ENCODE data around the gene CSH2. TPM values are rescaled to one million over a fixed set of nuclear protein-coding genes. Genes with fewer than 3 reads are reported as not detected.
"Not testable (repeated sequence)": the region's sequence is repeated elsewhere in the genome, so short reads cannot be mapped to it uniquely, and the experiment has no call there.

Gene CSH2
- total RNA-seq, 1 experiment from 2014 or later: not detected

DNA sequence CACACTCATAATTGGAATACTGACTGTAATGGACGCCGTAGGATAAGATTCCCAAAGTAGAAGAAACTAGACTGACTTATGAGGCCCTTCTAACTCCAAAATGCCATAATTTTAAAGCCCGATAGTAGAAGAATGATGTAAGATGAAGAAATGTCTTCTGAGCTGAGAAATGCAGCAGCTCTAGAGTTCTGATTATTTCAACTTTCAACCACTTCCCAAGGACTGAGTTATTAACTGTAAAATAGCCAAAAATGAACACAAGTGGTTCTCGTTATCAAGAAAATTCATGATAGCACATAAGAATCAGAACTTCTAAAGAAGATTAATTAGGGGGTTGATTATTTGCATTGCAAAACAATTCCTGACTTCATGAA lies 3.2 kb downstream of the CSH2 start:
- DNase-seq (ENCODE audit: low read depth); in situ Hi-C loops (cut with HindIII; ENCODE audit: low pct_unique_long_range_greater_than_20kb, low sequenced_read_pairs): not testable (repeated sequence)

DNA sequence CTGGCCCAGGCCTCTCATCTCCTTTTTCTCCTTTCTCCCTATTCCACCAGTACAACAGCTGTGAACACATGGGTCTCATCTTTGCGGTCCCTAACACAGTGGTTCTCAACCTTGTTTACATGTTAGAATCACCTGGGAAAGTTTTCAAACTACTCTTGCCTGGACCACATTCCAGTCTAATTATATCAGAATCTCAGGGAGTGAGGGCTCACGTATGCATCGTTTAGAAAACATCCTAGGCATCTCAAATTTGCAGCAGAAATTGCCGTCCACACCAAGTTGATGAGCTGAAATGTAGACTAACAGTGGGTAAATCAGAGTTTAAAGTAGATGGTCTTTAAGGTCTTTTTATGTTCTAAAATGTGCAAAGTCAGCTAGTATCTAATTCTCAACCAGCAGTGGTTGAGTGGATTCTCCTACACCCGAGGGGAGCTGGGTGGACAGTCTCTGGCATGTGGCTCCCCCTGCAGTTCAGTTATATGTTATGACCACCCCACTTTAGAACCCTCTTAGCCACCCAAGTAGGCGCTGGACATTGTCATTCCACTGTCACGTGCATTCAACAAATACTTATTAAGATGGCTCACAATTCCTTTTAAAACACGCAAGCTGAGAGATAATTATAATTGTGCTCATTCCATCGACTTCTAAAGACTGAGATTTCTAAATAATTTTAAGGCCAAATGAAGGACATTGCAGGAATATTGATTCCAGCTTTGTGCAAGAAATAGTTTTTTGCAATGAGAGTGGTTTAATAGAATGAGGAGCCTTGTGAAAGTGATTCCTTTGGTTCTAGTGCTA lies 3.8 kb downstream of the CSH2 start:
- DNase-seq (ENCODE audit: low read depth); in situ Hi-C loops (cut with HindIII; ENCODE audit: low pct_unique_long_range_greater_than_20kb, low sequenced_read_pairs): not testable (repeated sequence)

DNA sequence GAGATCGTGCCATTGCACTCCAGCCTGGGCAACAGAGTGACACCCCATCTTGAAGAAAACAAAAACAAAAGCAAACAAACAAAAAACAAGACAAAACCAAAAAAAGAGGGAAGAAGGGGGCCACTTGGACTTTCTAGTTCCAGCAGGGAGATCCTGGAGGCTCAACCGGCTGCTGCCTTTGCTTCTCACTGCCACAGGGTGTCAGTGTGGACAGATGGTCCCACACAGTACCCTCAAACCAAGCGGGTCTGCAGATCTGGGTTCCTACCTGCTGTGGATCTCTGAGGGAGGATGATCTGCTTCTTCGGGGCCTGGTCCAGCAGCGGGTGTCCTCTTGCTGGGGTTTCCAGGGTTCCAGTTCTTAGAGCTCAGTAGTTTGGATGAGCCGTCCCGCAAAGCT lies 6.9 kb downstream of the CSH2 start:
- DNase-seq (ENCODE audit: low read depth); in situ Hi-C loops (cut with HindIII; ENCODE audit: low pct_unique_long_range_greater_than_20kb, low sequenced_read_pairs): not testable (repeated sequence)

DNA sequence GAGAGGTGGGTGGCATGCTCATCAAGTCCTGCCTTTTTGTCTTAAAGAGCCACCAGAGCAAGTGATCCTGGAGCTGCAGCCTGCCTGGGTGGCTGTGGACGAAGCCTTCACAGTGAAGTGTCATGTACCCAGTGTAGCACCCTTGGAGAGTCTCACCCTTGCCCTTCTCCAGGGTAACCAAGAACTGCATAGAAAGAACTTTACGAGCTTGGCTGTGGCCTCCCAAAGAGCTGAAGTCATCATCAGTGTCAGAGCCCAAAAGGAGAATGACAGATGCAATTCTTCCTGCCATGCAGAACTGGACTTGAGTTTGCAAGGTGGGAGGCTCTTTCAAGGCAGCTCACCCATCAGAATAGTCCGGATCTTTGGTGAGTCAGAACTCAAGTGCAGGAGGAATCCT lies 14.2 kb downstream of the CSH2 start:
- in situ Hi-C loops (cut with HindIII; ENCODE audit: low pct_unique_long_range_greater_than_20kb, low sequenced_read_pairs): no loop called here
- no peak for DNase-seq (ENCODE audit: low read depth)

DNA sequence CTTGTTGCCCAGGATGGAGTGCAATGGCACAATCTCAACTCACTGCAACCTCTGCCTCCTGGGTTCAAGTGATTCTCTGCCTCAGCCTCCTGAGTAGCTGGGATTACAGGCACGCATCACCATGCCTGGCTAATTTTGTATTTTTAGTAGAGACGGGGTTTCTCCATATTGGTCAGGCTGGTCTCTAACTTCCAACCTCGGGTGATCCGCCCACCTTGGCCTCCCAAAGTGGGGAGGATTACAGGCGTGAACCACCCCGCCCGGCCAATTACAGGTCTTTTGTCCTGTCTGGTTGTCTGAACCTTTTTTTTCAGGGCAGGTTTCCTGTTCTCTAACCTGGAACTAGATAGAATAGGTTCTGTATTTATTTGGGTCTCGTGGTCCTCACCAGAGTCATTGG lies 17.1 kb downstream of the CSH2 start:
- DNase-seq (ENCODE audit: low read depth); in situ Hi-C loops (cut with HindIII; ENCODE audit: low pct_unique_long_range_greater_than_20kb, low sequenced_read_pairs): not testable (repeated sequence)

DNA sequence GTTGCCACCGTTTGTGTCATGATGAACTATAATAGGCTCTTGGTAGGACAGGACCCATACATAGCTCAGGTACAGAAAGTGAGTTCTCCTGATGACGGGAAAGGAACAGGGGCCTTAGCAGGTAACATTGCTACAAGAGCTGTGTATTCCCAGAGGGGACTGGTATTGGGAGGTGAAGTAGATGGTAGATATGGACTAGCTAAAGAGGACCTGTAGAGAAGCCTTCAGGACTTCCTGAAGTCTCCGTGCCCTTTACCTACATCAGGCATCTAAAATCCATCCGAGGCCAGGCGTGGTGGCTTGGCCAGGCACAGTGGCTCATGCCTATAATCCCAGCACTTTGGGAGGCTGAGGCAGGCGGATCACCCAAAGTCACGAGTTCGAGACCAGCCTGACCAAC lies 18.3 kb downstream of the CSH2 start:
- in situ Hi-C loops (cut with HindIII; ENCODE audit: low pct_unique_long_range_greater_than_20kb, low sequenced_read_pairs): no loop called here

DNA sequence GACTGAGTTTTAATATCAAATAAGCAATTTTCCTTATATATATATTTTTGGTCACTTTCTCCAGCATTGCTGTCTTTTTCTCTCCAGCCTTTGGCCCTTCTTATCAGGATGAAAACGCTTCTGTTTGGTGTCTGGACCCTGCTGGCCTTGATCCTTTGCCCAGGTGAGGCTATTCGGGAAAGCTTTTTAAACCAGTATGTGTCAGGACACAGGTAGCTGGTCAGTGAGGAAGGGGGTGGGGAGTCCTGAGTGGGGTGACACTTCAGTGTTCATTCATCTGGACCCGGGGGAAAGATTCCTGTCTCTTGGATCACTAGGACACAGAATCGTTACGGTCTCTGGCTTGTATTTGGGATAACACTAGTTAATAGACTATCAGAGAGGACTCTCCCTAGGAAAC lies 18.8 kb downstream of the CSH2 start:
- in situ Hi-C loops (cut with HindIII; ENCODE audit: low pct_unique_long_range_greater_than_20kb, low sequenced_read_pairs): no loop called here
- no peak for DNase-seq (ENCODE audit: low read depth)

More for the DNA sequence above, 18.3 kb downstream of the CSH2 start:
- no peak for DNase-seq (ENCODE audit: low read depth)

DNA sequence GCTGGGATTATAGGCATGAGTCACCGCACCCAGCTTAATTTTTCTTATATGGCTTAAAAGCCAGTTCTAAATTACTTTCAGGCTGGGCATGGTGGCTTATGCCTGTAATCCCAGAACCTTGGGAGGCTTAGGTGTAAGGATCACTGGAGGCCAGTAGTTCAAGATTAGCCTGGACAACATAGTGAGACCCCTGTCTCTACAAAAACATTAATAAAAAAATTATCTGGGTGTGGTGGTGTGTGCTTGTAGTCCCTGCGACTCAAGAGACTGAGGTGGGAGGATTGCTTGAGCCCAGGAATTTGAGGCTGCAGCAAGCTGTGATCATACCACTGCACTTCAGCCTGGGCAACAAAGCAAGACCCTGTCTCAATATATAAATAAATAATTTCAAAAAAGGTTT lies 20.2 kb downstream of the CSH2 start:
- in situ Hi-C loops (cut with HindIII; ENCODE audit: low pct_unique_long_range_greater_than_20kb, low sequenced_read_pairs): no loop called here
- no peak for DNase-seq (ENCODE audit: low read depth)

DNA sequence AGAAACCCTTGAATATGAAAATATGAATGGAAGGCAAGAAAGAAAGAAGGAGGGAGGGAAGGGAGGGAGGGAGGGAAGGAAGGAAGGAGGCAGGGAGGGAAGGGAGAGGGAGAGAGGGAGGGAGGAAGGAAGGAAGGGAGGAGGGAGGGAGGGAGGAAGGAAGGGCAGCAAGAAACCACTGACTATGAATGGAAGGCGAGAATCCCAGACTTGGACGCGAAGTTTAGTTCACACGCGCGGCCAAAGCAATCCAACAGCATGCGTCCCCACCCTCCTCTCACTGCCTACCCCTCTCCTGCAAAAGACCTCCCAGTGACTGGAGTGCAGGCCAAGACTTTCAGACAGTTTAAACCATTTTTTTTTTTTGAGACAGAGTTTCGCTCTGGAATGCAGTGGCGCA lies 23.1 kb downstream of the CSH2 start:
- in situ Hi-C loops (cut with HindIII; ENCODE audit: low pct_unique_long_range_greater_than_20kb, low sequenced_read_pairs): no loop called here
- DNase-seq (ENCODE audit: low read depth): no peak

DNA sequence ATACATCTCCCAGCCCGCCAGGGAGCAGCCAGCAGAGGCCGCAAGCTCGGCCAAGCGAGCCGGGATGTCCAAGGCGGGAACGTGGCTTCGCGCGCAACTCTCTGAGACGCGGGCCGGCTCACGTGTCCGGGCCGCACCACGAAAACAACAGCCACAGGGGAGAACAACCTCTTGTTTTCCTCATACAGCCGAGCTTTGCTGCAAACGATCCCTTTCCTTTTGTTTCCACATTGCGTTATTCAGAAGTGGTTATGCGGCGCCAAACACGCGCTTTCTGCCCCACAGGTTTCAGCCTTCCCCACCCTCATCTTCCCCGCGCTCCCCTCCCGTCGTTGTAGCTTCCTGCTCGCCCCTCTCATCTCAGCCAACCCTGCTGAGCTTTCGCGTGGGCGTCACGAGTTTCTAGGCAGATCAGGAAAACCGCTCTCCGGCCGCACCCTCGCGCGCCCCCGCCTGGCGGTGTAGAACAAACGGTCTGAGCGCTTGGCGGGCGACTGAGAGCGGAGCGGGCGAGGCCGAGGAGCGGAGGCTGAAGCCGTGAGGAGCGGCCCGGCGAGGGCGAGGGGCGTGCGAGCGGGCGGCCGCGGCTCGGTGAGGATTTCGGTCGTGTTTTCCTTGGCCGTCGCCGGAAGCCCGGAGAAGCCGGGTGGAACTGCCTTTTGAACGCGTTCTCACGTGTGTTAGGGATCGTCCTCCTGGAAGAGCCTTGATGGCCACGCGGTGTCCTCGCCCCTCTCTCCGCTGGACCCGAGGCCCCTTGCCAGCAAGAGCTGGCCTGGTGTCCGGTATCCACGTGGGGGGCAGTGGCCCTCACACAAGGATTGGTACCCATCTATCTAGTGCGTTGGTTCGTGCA lies 24.4 kb downstream of the CSH2 start:
- DNase-seq (ENCODE audit: low read depth): peak; percentile 91
- in situ Hi-C loops (cut with HindIII; ENCODE audit: low pct_unique_long_range_greater_than_20kb, low sequenced_read_pairs): no loop called here

DNA sequence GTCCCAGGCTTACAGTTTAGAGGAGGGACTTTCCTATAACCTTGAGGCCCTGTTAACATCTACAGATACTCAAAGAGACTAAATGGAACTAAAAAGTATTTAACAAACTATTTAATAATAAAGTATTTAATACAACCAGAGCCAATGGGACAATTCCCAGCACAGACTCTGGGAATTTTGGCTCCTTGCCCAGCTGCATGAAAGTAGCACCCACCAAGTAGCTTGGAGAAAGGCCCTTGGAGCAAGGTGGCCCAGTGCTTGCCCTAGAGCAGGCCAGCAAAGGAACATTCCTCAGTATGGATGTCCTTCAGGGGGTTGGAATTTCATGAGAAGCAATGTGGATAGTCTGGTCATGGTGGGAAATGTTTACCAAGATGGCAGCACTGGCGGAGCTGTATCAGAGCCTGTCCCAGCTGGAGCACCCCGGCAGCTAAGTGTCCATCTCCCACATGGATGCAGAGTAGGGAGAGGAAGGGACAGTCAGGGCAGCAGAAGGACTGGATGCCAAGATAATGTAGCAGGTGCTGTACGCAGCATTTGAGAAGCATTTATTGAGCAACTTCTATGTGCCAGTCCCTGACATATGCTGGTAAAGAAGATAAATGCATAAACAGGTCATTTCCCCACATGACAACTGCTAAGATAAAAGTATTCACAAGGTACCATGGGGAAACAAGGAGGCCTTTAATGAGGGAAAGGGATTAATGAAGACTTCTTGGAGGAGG lies 25.8 kb downstream of the CSH2 start:
- in situ Hi-C loops (cut with HindIII; ENCODE audit: low pct_unique_long_range_greater_than_20kb, low sequenced_read_pairs): no loop called here

DNA sequence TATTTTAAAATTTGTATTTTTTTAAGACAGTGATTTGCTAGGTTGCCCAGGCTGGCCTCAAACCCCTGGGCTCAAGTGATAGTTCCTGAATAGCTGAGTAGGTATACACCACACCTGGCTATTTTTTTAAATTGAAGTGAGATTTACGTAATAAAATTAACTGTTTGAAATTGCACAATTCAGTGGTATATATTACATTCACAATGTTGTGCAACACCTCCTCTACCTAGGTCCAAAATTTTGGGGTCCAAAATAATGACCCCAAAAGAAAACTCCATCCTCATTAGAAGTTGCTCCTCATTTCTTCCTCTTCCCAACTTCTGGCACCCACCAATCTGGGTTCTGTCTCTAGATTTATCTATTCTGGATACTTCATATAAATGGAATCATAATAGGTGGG lies 28.0 kb downstream of the CSH2 start:
- no peak for DNase-seq (ENCODE audit: low read depth)
- in situ Hi-C loops (cut with HindIII; ENCODE audit: low pct_unique_long_range_greater_than_20kb, low sequenced_read_pairs): no loop called here

More for the DNA sequence above, 25.8 kb downstream of the CSH2 start:
- DNase-seq (ENCODE audit: low read depth): no peak

DNA sequence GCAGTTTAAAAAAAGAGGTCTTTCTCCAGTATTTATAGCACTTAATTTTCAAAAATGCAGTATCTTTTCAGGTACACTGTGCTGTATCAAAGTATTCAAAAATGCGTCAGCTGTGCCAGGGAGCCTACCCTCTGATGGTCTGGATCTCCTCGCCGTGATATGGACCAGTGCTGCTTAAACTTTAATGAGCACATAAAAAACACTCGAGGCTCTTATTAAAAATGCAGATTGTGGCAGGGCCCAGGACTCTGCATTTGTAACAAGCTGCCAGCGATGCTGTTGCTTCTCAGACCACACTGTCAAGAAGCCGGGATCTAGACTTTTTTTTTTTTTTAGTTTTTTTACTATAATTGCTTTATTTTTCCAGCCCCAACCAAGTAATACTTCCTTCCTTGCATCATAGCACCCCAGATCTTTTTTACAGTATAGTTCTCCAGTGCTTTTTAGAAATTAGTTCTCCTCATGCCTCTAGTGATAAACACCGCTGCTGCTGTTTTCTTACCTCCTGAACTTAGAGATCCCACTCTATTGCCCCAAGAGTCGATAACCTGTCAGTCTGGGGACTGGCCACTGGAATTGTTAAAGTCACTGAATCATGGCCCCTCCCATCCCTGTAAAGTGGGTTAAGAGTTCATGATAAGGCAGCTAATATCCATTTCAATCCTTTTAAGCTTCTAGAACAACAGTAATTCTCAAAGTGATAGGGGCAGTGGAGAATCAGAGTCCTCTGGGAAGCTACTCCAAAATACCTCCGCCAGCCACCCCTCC lies 29.4 kb downstream of the CSH2 start:
- in situ Hi-C loops (cut with HindIII; ENCODE audit: low pct_unique_long_range_greater_than_20kb, low sequenced_read_pairs): no loop called here
- DNase-seq (ENCODE audit: low read depth): no peak

DNA sequence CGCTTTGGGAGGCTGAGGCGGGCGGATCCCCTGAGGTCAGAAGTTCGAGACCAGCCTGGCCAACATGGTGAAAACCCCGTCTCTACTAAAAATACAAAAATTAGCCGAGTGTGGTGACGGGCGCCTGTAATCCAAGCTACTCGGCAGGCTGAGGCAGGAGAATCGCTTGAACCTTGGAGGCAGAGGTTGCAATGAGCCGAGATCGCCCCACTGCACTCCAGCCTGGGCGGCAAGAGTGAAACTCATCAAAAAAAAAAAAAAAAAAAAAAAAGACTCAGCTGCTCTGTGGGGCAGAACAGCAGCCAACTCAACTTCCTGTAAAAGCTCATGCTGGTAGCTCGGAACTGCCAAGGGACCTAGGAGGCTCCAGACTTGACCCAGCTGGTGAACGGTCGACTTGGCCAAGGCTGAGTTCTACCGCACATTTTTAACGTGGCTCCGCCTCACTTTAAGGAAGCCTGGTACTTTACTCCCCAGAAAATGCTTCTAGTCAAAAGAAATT lies 30.0 kb downstream of the CSH2 start:
- peak; percentile 56 for DNase-seq (ENCODE audit: low read depth)
- in situ Hi-C loops (cut with HindIII; ENCODE audit: low pct_unique_long_range_greater_than_20kb, low sequenced_read_pairs): not testable (repeated sequence)

DNA sequence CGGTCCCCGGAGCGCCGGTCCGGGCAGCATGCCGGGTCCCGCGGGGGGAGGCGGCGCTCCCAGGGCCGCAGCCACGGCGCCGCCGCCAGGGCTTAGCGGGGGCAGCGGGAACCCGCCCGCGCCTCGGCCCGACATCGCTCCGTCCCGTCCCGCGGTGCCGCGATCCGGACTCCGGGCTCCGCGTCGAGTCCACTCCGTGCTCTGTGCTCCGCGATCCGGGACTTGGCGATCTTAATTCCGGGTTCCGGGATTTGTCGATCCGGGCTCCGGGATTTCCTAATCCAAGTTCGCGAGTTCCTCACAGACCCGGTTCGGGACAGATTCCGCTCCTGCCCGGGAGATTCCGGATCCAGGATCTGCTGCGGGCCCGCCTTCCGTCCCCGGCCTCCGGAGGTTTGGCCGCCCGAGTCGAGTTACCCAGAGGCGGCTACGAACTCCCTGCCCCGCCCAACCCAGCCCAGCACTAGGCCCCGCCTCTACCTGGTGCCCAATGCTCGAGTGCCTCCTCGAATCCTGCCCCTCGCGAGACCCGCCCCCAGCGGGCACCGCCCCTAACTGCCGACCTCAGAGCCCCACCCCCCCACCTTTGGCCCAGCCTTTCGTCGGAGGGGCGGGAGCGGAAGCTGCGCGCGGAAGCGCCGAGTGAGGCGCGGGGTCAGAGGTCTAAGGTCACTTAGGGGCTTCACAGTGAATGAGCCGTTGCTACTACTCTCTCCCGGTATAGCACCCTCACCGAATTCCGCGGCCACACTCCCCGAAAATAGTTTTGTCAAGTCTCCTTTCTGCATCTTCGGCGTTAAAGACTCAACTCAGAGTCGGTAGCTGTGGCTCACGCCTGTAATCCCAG lies 30.7 kb downstream of the CSH2 start, which contains the start of gene SMARCD2:
Gene SMARCD2, minus strand, starts transcription at position 146 of the 847 bp plus-strand sequence. Its CDS starts 11 bp downstream, at position 135.
- in situ Hi-C loops (cut with HindIII; ENCODE audit: low pct_unique_long_range_greater_than_20kb, low sequenced_read_pairs): no loop called here
- peak; percentile 97 for DNase-seq (ENCODE audit: low read depth)

DNA sequence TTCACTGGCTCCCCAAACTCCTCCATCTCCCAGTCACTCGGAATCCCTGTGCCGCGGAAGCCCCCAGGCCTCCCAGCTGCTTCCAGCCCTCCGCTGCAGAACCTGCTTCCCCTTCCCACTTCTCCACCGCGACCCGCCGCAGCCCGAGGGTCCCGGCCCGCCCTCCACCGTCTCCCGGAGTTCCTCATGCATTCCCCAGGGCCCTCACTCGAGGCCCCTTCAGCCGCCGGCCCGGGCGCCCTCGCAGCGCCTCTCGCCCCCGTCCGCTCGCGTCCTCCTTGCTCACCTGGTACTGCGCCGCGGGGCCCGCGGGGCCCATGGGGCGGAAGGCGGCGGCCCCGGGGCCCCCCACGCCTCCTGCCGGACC lies 31.3 kb downstream of the CSH2 start:
- in situ Hi-C loops (cut with HindIII; ENCODE audit: low pct_unique_long_range_greater_than_20kb, low sequenced_read_pairs): no loop called here
- no peak for DNase-seq (ENCODE audit: low read depth)

All from Caki2 (cell line).